ENCODE results near the gene DNM3. TPM values are rescaled to one million over a fixed set of nuclear protein-coding genes. Genes with fewer than 3 reads are reported as not detected.

The DNM3 gene
- total and polyA plus RNA-seq, 10 of the 15 experiments (the other 5 are each of a cell fraction or from before 2014, with no cell fraction given): 0.03 to 1.5 (median 0.08) TPM; not detected in 3

DNA sequence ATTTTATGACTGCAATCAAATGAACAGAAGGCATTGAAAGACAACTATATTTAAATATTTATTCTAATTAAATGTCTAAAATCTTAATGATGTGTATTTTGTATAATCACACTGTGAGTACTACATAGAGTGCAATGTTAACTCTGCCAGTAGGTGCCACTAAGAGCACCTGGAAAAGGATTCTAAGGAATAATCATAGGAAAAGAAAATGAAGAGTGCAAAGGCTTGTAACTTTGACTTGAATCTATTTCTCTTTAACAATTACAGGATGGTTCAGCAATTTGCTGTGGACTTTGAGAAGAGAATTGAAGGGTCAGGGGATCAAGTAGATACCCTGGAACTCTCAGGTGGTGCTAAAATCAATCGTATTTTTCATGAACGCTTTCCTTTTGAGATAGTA is 200.4 kb downstream of the DNM3 start:
- no peaks in the 10 kb centered on the region; a peak in 1 of 4 replicates for H3K27me3 ChIP-seq (replicated peaks in 1 of 2; ENCODE audit: control insufficient read depth in 2 of 2, insufficient read depth in 2 of 2, low read length in 1 of 2)
- ChIA-PET SMC1A (ENCODE audit: uncharacterized antibody, unreplicated experiment) (no interaction called here), POLR2A (no interaction called here), RAD21 (ENCODE audit: unreplicated experiment) (interaction anchor here (1.0 kb wide), 1 partner anchor 387 kb away, joined by 3 read pairs; no protein-coding TSS in a partner anchor), CTCF (no interaction called here)
- no peak overlapping the region for H3K4me3 ChIP-seq
- H4K20me1 ChIP-seq (ENCODE audit: control insufficient read depth, insufficient read depth): no peaks in the 10 kb centered on the region
- H3K4me2 ChIP-seq (ENCODE audit: control insufficient read depth, insufficient read depth): no peak overlapping the region
- ATAC-seq: no peak
- FAIRE-seq: no peak
- H2AFZ ChIP-seq (ENCODE audit: control insufficient read depth, low read depth, low read length): no peak overlapping the region
- no peaks in the 10 kb centered on the region for H3K4me1 ChIP-seq (ENCODE audit: control insufficient read depth, insufficient read depth, low read length)
- intact Hi-C loops (cut with micrococcal nuclease; ENCODE audit: unreplicated experiment): no loop called here
- no peaks in the 10 kb centered on the region for H3K36me3 ChIP-seq (ENCODE audit: control insufficient read depth in 2 of 2, insufficient read depth in 2 of 2, low read length in 1 of 2)
- no peak overlapping the region for H3K27ac ChIP-seq (ENCODE audit: control insufficient read depth, insufficient read depth)
- no TSS peak for BruUV-seq (replicated peaks)
- no peak overlapping the region for H3K9ac ChIP-seq (ENCODE audit: control insufficient read depth, insufficient read depth, low read length)
- no peaks in the 10 kb centered on the region for H3K9me3 ChIP-seq (replicated peaks; ENCODE audit: control insufficient read depth, insufficient read depth, low read length)
- 58% methylated on average over 2 of the region's 2 CpGs for WGBS (ENCODE audit: insufficient coverage, insufficient replicate concordance, low lambda C conversion rate, missing lambda C conversion rate)
- H3K79me2 ChIP-seq (ENCODE audit: control insufficient read depth, insufficient read depth, low read length): no peaks in the 10 kb centered on the region
- no peak for DNase-seq (ENCODE audit: low read depth, low spot score)
- in situ Hi-C loops (cut with MboI): no loop called here
- TF ChIP-seq RAD21 (IDR thresholded peaks at IDR 0.05; ENCODE audit: insufficient read depth, low read depth, low read length): 0 out of 2 replicates have a peak, but pooled peaks have one; percentile 13
- TF ChIP-seq, protein P1, sequence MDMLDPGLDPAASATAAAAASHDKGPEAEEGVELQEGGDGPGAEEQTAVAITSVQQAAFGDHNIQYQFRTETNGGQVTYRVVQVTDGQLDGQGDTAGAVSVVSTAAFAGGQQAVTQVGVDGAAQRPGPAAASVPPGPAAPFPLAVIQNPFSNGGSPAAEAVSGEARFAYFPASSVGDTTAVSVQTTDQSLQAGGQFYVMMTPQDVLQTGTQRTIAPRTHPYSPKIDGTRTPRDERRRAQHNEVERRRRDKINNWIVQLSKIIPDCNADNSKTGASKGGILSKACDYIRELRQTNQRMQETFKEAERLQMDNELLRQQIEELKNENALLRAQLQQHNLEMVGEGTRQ (IDR thresholded peaks at IDR 0.05; ENCODE audit: borderline replicate concordance, low read depth, low read length): no peak

DNA sequence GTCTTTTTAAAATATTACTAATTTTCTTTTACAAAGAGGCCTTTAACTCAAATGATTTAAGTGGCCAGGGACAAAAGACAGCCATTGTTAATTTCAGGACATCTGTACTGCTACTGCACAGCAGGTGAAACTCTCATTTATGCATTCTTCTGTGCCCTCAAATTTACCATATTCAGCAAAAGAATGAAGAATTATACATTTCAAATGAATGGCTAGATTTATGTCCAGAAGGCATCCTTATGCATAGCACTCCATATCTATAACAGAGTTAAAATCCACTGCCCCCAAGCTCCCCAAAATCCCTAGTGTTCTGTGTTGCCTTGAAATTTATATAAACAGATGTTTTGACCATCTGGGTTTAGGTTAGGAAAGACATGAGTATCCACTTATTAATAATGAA is 202.6 kb downstream of the DNM3 start:
- intact Hi-C loops (cut with micrococcal nuclease; ENCODE audit: unreplicated experiment) (no loop called here), in situ Hi-C loops (cut with MboI) (no loop called here)
- H2AFZ ChIP-seq (ENCODE audit: control insufficient read depth, low read depth, low read length): no peak overlapping the region
- no TSS peak for BruUV-seq (replicated peaks)
- no peaks in the 10 kb centered on the region for H4K20me1 ChIP-seq (ENCODE audit: control insufficient read depth, insufficient read depth)
- DNase-seq (ENCODE audit: low read depth, low spot score) (no peak), FAIRE-seq (no peak), ATAC-seq (no peak)
- H3K4me1 ChIP-seq (ENCODE audit: control insufficient read depth, insufficient read depth, low read length): no peaks in the 10 kb centered on the region
- no peak overlapping the region for H3K27ac ChIP-seq (ENCODE audit: control insufficient read depth, insufficient read depth)
- TF ChIP-seq, protein P2, sequence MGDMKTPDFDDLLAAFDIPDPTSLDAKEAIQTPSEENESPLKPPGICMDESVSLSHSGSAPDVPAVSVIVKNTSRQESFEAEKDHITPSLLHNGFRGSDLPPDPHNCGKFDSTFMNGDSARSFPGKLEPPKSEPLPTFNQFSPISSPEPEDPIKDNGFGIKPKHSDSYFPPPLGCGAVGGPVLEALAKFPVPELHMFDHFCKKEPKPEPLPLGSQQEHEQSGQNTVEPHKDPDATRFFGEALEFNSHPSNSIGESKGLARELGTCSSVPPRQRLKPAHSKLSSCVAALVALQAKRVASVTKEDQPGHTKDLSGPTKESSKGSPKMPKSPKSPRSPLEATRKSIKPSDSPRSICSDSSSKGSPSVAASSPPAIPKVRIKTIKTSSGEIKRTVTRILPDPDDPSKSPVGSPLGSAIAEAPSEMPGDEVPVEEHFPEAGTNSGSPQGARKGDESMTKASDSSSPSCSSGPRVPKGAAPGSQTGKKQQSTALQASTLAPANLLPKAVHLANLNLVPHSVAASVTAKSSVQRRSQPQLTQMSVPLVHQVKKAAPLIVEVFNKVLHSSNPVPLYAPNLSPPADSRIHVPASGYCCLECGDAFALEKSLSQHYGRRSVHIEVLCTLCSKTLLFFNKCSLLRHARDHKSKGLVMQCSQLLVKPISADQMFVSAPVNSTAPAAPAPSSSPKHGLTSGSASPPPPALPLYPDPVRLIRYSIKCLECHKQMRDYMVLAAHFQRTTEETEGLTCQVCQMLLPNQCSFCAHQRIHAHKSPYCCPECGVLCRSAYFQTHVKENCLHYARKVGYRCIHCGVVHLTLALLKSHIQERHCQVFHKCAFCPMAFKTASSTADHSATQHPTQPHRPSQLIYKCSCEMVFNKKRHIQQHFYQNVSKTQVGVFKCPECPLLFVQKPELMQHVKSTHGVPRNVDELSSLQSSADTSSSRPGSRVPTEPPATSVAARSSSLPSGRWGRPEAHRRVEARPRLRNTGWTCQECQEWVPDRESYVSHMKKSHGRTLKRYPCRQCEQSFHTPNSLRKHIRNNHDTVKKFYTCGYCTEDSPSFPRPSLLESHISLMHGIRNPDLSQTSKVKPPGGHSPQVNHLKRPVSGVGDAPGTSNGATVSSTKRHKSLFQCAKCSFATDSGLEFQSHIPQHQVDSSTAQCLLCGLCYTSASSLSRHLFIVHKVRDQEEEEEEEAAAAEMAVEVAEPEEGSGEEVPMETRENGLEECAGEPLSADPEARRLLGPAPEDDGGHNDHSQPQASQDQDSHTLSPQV (IDR thresholded peaks at IDR 0.05): no peak
- TF ChIP-seq EED (IDR thresholded peaks at IDR 0.05; ENCODE audit: low read depth) (no peak), SMC3 (IDR thresholded peaks at IDR 0.05; ENCODE audit: borderline replicate concordance, low read length) (no peak), HDAC2 (IDR thresholded peaks at IDR 0.05) (no peak), SREBF2 (IDR thresholded peaks at IDR 0.05; ENCODE audit: low read length) (no peak), SIX5 (IDR thresholded peaks at IDR 0.05; ENCODE audit: low read depth, low read length, severe bottlenecking) (no peak)
- TF ChIP-seq, protein P3, sequence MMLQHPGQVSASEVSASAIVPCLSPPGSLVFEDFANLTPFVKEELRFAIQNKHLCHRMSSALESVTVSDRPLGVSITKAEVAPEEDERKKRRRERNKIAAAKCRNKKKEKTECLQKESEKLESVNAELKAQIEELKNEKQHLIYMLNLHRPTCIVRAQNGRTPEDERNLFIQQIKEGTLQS (IDR thresholded peaks at IDR 0.05; ENCODE audit: borderline replicate concordance, extremely low read depth, low read depth, low read length): no peak
- H3K36me3 ChIP-seq (ENCODE audit: control insufficient read depth in 2 of 2, insufficient read depth in 2 of 2, low read length in 1 of 2): no peaks in the 10 kb centered on the region
- CTCF ChIA-PET: interaction anchor here (1.2 kb wide), 1 partner anchor 46 kb away, joined by 3 read pairs; no protein-coding TSS in a partner anchor
- no peak overlapping the region for H3K4me3 ChIP-seq
- RAD21 ChIA-PET (ENCODE audit: unreplicated experiment): no interaction called here
- no peaks in the 10 kb centered on the region for H3K79me2 ChIP-seq (ENCODE audit: control insufficient read depth, insufficient read depth, low read length)
- H3K9me3 ChIP-seq (replicated peaks; ENCODE audit: control insufficient read depth, insufficient read depth, low read length): no peaks in the 10 kb centered on the region
- SMC1A ChIA-PET (ENCODE audit: uncharacterized antibody, unreplicated experiment): no interaction called here
- POLR2A ChIA-PET: no interaction called here
- no peaks in the 10 kb centered on the region; a peak in 1 of 4 replicates for H3K27me3 ChIP-seq (replicated peaks in 1 of 2; ENCODE audit: control insufficient read depth in 2 of 2, insufficient read depth in 2 of 2, low read length in 1 of 2)
- H3K9ac ChIP-seq (ENCODE audit: control insufficient read depth, insufficient read depth, low read length): no peak overlapping the region
- H3K4me2 ChIP-seq (ENCODE audit: control insufficient read depth, insufficient read depth): no peak overlapping the region

Data from GM12878 (cell line).